Measurements from ENCODE around the gene E2F3. TPM values are rescaled to one million over a fixed set of nuclear protein-coding genes. Genes with fewer than 3 reads are reported as not detected.

Gene E2F3
- total RNA-seq, 1 experiment from 2014 or later = 18.7 TPM

- Mint-ChIP-seq H3K36me3 (ENCODE audit: insufficient read depth, unreplicated experiment) (peaks cover 32% of the 10 kb centered on the region), H3K27me3 (ENCODE audit: insufficient read depth, unreplicated experiment) (no peaks in the 10 kb centered on the region), H3K27ac (ENCODE audit: low read depth, unreplicated experiment) (no peak overlapping the region), H3K4me1 (ENCODE audit: insufficient read depth, unreplicated experiment) (no peaks in the 10 kb centered on the region), H3K9me3 (ENCODE audit: unreplicated experiment) (no peaks in the 10 kb centered on the region), H3K4me3 (ENCODE audit: unreplicated experiment) (no peak overlapping the region)
- BruUV-seq (replicated peaks) = no TSS peak
- intact Hi-C loops (cut with micrococcal nuclease) = no loop called here
- ChIA-PET CTCF (interaction anchor here (0.6 to 1.1 kb wide), 2 partner anchors 13 to 90 kb away, joined by 3 to 4 read pairs; no protein-coding TSS in a partner anchor), POLR2A (interaction anchor here (0.7 to 1.8 kb wide), 2 partner anchors 10 to 85 kb away, joined by 3 to 5 read pairs; no protein-coding TSS in a partner anchor)
- DNase-seq (ENCODE audit: unreplicated experiment) = no peak
- TF ChIP-seq CTCF (IDR thresholded peaks at IDR 0.05; ENCODE audit: unreplicated experiment) = no peak
These were observed 36.0 kb downstream of the E2F3 start for GRCh38 chr6:20437639-20438038.

DNA sequence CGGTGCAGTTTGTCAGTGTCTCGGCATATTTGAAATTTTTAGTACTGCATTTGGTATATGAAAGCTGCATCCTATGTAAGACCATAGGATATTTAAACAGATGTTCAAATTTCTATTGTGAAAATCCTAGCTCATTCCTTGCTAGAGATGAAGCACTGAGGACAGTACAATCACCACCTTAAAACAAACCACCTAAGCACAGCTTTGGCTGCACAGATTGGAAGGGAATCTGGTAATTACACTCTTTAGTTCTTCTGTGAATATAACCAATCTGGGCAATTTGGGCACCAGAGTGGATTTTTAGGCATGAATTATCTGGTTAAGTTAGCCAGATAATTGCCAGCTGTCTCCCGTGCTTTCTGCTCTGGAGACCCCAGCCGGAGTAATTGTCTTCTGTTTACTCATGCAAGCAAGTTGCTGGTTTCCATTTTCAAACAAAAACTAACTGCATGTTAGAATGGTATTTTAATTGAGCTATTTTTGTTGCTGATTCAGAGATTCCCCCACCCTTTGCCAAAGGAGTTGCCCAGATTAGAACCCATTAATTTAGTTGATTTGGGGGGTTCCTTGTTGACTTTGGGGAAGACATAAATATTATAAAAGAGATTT, 36.9 kb downstream of the E2F3 start:
- DNase-seq (ENCODE audit: unreplicated experiment) = no peak
- Mint-ChIP-seq H3K36me3 (ENCODE audit: insufficient read depth, unreplicated experiment) (peaks cover 27% of the 10 kb centered on the region), H3K27ac (ENCODE audit: low read depth, unreplicated experiment) (no peak overlapping the region), H3K27me3 (ENCODE audit: insufficient read depth, unreplicated experiment) (no peaks in the 10 kb centered on the region), H3K4me3 (ENCODE audit: unreplicated experiment) (no peak overlapping the region), H3K9me3 (ENCODE audit: unreplicated experiment) (no peaks in the 10 kb centered on the region), H3K4me1 (ENCODE audit: insufficient read depth, unreplicated experiment) (no peaks in the 10 kb centered on the region)
- intact Hi-C loops (cut with micrococcal nuclease) = no loop called here
- ChIA-PET POLR2A (interaction anchor here (0.6 to 1.8 kb wide), 5 partner anchors 9 to 1423 kb away, joined by 3 to 5 read pairs (median 3); no protein-coding TSS in a partner anchor), CTCF (interaction anchor here (1.0 kb wide), 1 partner anchor 87 kb away, joined by 3 read pairs; no protein-coding TSS in a partner anchor)
- BruUV-seq (replicated peaks) = no TSS peak
- TF ChIP-seq CTCF (IDR thresholded peaks at IDR 0.05; ENCODE audit: unreplicated experiment) = no peak

GRCh38 chr6:20439558-20439957, 37.9 kb downstream of the E2F3 start:
- DNase-seq (ENCODE audit: unreplicated experiment) = no peak
- peaks cover 4% of the 10 kb centered on the region for H3K4me1 Mint-ChIP-seq (ENCODE audit: insufficient read depth, unreplicated experiment)
- H3K27ac Mint-ChIP-seq (ENCODE audit: low read depth, unreplicated experiment) = peak overlapping the region; percentile 46
- no peak overlapping the region for H3K4me3 Mint-ChIP-seq (ENCODE audit: unreplicated experiment)
- H3K9me3 Mint-ChIP-seq (ENCODE audit: unreplicated experiment) = no peaks in the 10 kb centered on the region
- H3K36me3 Mint-ChIP-seq (ENCODE audit: insufficient read depth, unreplicated experiment) = peaks cover 19% of the 10 kb centered on the region
- no peak for TF ChIP-seq CTCF (IDR thresholded peaks at IDR 0.05; ENCODE audit: unreplicated experiment)
- ChIA-PET CTCF (interaction anchor here (1.0 kb wide), 1 partner anchor 86 kb away, joined by 3 read pairs; no protein-coding TSS in a partner anchor), POLR2A (no interaction called here)
- intact Hi-C loops (cut with micrococcal nuclease) = no loop called here
- no peaks in the 10 kb centered on the region for H3K27me3 Mint-ChIP-seq (ENCODE audit: insufficient read depth, unreplicated experiment)
- BruUV-seq (replicated peaks) = no TSS peak

DNA sequence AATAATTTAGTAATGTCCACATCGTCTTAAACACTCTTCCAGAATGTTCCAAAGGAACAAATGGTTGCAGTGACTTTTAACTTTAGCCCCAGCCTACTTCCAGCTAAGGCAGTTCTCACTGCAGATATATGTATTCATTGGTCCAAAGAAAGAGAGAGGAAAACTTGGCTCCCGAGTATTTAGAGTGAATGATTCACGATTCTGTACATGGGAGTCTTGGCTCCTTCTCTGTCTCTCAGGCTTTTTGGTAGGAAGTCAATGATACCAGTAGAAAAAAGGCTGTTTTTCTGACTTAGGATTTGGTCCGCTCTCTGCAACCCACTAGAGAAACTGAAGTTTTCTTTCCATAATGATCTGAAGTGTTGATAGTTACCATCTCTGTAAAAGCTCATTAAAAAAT, 38.6 kb downstream of the E2F3 start:
- Mint-ChIP-seq H3K27ac (ENCODE audit: low read depth, unreplicated experiment) (no peak overlapping the region), H3K4me1 (ENCODE audit: insufficient read depth, unreplicated experiment) (peaks cover 7% of the 10 kb centered on the region), H3K9me3 (ENCODE audit: unreplicated experiment) (no peaks in the 10 kb centered on the region), H3K36me3 (ENCODE audit: insufficient read depth, unreplicated experiment) (peaks cover 24% of the 10 kb centered on the region), H3K27me3 (ENCODE audit: insufficient read depth, unreplicated experiment) (no peaks in the 10 kb centered on the region), H3K4me3 (ENCODE audit: unreplicated experiment) (no peak overlapping the region)
- no peak for TF ChIP-seq CTCF (IDR thresholded peaks at IDR 0.05; ENCODE audit: unreplicated experiment)
- ChIA-PET CTCF (interaction anchor here (0.7 kb wide), 1 partner anchor 203 kb away, joined by 3 read pairs; no protein-coding TSS in a partner anchor), POLR2A (no interaction called here)
- BruUV-seq (replicated peaks) = no TSS peak
- intact Hi-C loops (cut with micrococcal nuclease) = no loop called here
- no peak for DNase-seq (ENCODE audit: unreplicated experiment)

Measured in MCF 10A (cell line).